ENCODE measurements around the gene LZTS2.

- TF ChIP-seq ZBTB8A (tag by site-specific recombination; IDR thresholded peaks at IDR 0.05) (no peak), KLF7 (tag by site-specific recombination; IDR thresholded peaks at IDR 0.05; ENCODE audit: borderline replicate concordance) (no peak), ZEB2 (tag by site-specific recombination; IDR thresholded peaks at IDR 0.05) (no peak)
Measured at GRCh38 chr10:101006593-101007098, 7.0 kb downstream of the LZTS2 start.
